H1 (cell line): Measurements from ENCODE around the gene ZW10. TPM values are rescaled to one million over a fixed set of nuclear protein-coding genes. Genes with fewer than 3 reads are reported as not detected.

Experiments used
- CTCF ChIA-PET: fragments of 300-600 bp; sonication (Branson Sonifier 250); formaldehyde crosslinking; loops from one replicate; lab custom pipeline; 2021; ENCODE audit not compliant: partially characterized antibody; lab: Charles Lee
- POLR2A ChIA-PET: fragments of 300-600 bp; sonication (Branson Sonifier 250); formaldehyde crosslinking; loops from one replicate; lab custom pipeline; 2021; ENCODE audit warnings: inconsistent platforms; ENCODE audit not compliant: partially characterized antibody; lab: Charles Lee
- DNase-seq, 2 experiments: peaks; one replicate each; pipeline versions ENCODE4 v3.0.0 to v3.0.0-alpha.2; 2010 to 2022; ENCODE audit warnings: low spot score in 2 of 2, low read depth in 1 of 2, mixed read lengths in 1 of 2
- FAIRE-seq: peaks from 2 replicates; lab custom pipeline; 2011; peaks lifted over from hg19 to GRCh38; lab: Jason Lieb, UNC
- H2AFZ ChIP-seq: 2 replicates; pipeline ENCODE4 v1.8.1; 2012; ENCODE audit warnings: low read length, inconsistent platforms
- H2AK5ac ChIP-seq: 2 replicates; pipeline ENCODE4 v1.6.1; 2013; ENCODE audit warnings: low read depth, low read length
- H2BK120ac ChIP-seq: replicated peaks from 2 replicates; pipeline ENCODE3; 2013; ENCODE audit warnings: low read depth, low read length, inconsistent platforms
- H2BK12ac ChIP-seq: 2 replicates; pipeline ENCODE4 v1.6.1; 2013; ENCODE audit warnings: low read depth, low read length
- H2BK15ac ChIP-seq: 2 replicates; pipeline ENCODE4 v1.6.1; 2013; ENCODE audit warnings: low read length
- H2BK20ac ChIP-seq: 2 replicates; pipeline ENCODE4 v1.6.1; 2013; ENCODE audit warnings: low read length
- H2BK5ac ChIP-seq: 2 replicates; pipeline ENCODE4 v1.6.1; 2013; ENCODE audit warnings: low read depth, low read length
- H3K14ac ChIP-seq: 2 replicates; pipeline ENCODE4 v1.6.1; 2013; ENCODE audit warnings: inconsistent platforms; ENCODE audit not compliant: insufficient read length
- H3K18ac ChIP-seq: 2 replicates; pipeline ENCODE4 v1.6.1; 2013; ENCODE audit warnings: low read length; ENCODE audit errors: extremely low read depth
- H3K23ac ChIP-seq: 2 replicates; pipeline ENCODE4 v1.6.1; 2013; ENCODE audit warnings: inconsistent platforms; ENCODE audit not compliant: insufficient read length
- H3K23me2 ChIP-seq: 2 replicates; pipeline ENCODE4 v1.6.1; 2013; ENCODE audit warnings: low read depth, low read length
- H3K27ac ChIP-seq: 2 replicates; pipeline ENCODE4 v1.6.1; 2011; ENCODE audit warnings: low read depth, low read length, inconsistent platforms
- H3K27me3 ChIP-seq, 4 experiments: replicated peaks in 1 of 4; 1 replicate in 1 of 4; 2 replicates in 3 of 4; pipeline versions ENCODE4 v1.6.1 to v1.8.1; 2011 to 2013; ENCODE audit warnings: low read length in 3 of 4, mild to moderate bottlenecking in 3 of 4, inconsistent platforms in 2 of 4, mixed read lengths in 2 of 4, moderate library complexity in 1 of 4; ENCODE audit not compliant: control insufficient read depth in 3 of 4, insufficient read depth in 3 of 4; ENCODE audit errors: extremely low read depth in 1 of 4
- H3K36me3 ChIP-seq, 4 experiments: 2 replicates each; pipeline versions ENCODE4 v1.6.1 to v1.8.1; 2011 to 2013; ENCODE audit warnings: mild to moderate bottlenecking in 4 of 4, low read length in 3 of 4, moderate library complexity in 2 of 4, control low read depth in 1 of 4, inconsistent platforms in 1 of 4; ENCODE audit not compliant: insufficient read depth in 4 of 4, control insufficient read depth in 2 of 4
- H3K4ac ChIP-seq: replicated peaks from 2 replicates; pipeline ENCODE3; 2013; ENCODE audit warnings: low read length, low read depth, mixed read lengths, inconsistent platforms; ENCODE audit not compliant: insufficient read length
- H3K4me1 ChIP-seq, 4 experiments: replicated peaks in 1 of 4; 1 replicate in 1 of 4; 2 replicates in 3 of 4; pipeline versions ENCODE4 v1.6.1 to v1.8.1; 2011 to 2013; ENCODE audit warnings: low read length in 3 of 4, inconsistent platforms in 2 of 4, mixed read lengths in 1 of 4; ENCODE audit not compliant: insufficient read depth in 4 of 4, control insufficient read depth in 3 of 4
- H3K4me2 ChIP-seq, 2 experiments: 2 replicates each; pipeline versions ENCODE4 v1.6.1 to v1.8.1; 2011 to 2013; ENCODE audit warnings: low read depth in 2 of 2, low read length in 2 of 2, control low read depth in 1 of 2, inconsistent platforms in 1 of 2, mild to moderate bottlenecking in 1 of 2; ENCODE audit not compliant: insufficient read depth in 1 of 2
- H3K4me3 ChIP-seq, 4 experiments: fragments of 200-600, 300-600 bp in 1 of 4; sonication (generic), shearing (Covaris generic), sonication (Bioruptor Twin) in 1 of 4; 2 replicates each; pipeline versions ENCODE4 v1.5.1 to v1.8.1; 2011 to 2016; ENCODE audit warnings: low read length in 4 of 4, low read depth in 3 of 4, control low read depth in 2 of 4, inconsistent platforms in 2 of 4, mild to moderate bottlenecking in 2 of 4, mixed read lengths in 1 of 4, moderate library complexity in 1 of 4; ENCODE audit not compliant: insufficient read depth in 2 of 4; ENCODE audit errors: extremely low read depth in 1 of 4
- H3K56ac ChIP-seq: replicated peaks from 2 replicates; pipeline ENCODE3; 2013; ENCODE audit warnings: low read depth, mild to moderate bottlenecking, mixed read lengths, low read length, inconsistent platforms; ENCODE audit not compliant: insufficient read length
- H3K79me1 ChIP-seq: 2 replicates; pipeline ENCODE4 v1.6.1; 2013; ENCODE audit warnings: low read depth, low read length, control low read depth
- H3K79me2 ChIP-seq, 2 experiments: 2 replicates each; pipeline versions ENCODE4 v1.6.1 to v1.8.1; 2012 to 2013; ENCODE audit warnings: low read length in 2 of 2, mild to moderate bottlenecking in 2 of 2, inconsistent platforms in 1 of 2; ENCODE audit not compliant: insufficient read depth in 2 of 2, control insufficient read depth in 1 of 2
- H3K9ac ChIP-seq, 4 experiments: replicated peaks in 1 of 4; 1 replicate in 1 of 4; 2 replicates in 3 of 4; pipeline versions ENCODE4 v1.6.1 to v1.8.1; 2011 to 2013; ENCODE audit warnings: low read depth in 3 of 4, low read length in 3 of 4, control low read depth in 2 of 4, mild to moderate bottlenecking in 2 of 4, moderate library complexity in 2 of 4, inconsistent platforms in 1 of 4; ENCODE audit errors: extremely low read depth in 1 of 4
- H3K9me3 ChIP-seq, 2 experiments: 2 replicates each; pipeline versions ENCODE4 v1.6.1 to v1.8.1; 2012 to 2013; ENCODE audit warnings: mild to moderate bottlenecking in 2 of 2, moderate library complexity in 2 of 2, control low read depth in 1 of 2, inconsistent platforms in 1 of 2, low read depth in 1 of 2, low read length in 1 of 2, mixed read lengths in 1 of 2; ENCODE audit not compliant: insufficient read depth in 2 of 2
- H4K20me1 ChIP-seq, 2 experiments: replicated peaks in 1 of 2; 2 replicates each; pipeline versions ENCODE3 to v1.8.1; 2011 to 2013; ENCODE audit warnings: inconsistent platforms in 2 of 2, low read length in 2 of 2, mild to moderate bottlenecking in 1 of 2; ENCODE audit not compliant: insufficient read depth in 2 of 2, control insufficient read depth in 1 of 2
- H4K5ac ChIP-seq: 2 replicates; pipeline ENCODE4 v1.6.1; 2013; ENCODE audit warnings: low read length, low read depth, mixed read lengths, inconsistent platforms; ENCODE audit not compliant: insufficient read length
- H4K8ac ChIP-seq: 2 replicates; pipeline ENCODE4 v1.8.0; 2013; ENCODE audit warnings: mild to moderate bottlenecking, moderate library complexity, low read length, inconsistent platforms; ENCODE audit not compliant: insufficient read depth; ENCODE audit errors: extremely low read depth
- H4K91ac ChIP-seq: replicated peaks from 2 replicates; pipeline ENCODE3; 2013; ENCODE audit warnings: low read length, mixed read lengths, inconsistent platforms; ENCODE audit not compliant: insufficient read length
- CTBP2 ChIP-seq: IDR thresholded peaks from 2 replicates; pipeline ENCODE4 v1.7.0; 2011; ENCODE audit warnings: borderline replicate concordance, mild to moderate bottlenecking, moderate library complexity, mixed read lengths, low read length; ENCODE audit not compliant: insufficient read depth, insufficient read length
- E2F6 ChIP-seq: IDR thresholded peaks from 2 replicates; pipeline ENCODE4 v1.6.1; 2012; ENCODE audit warnings: inconsistent platforms
- EGR1 ChIP-seq: IDR thresholded peaks from 2 replicates; pipeline ENCODE4 v1.6.1; 2011; ENCODE audit warnings: low read depth, low read length, borderline replicate concordance
- SIRT6 ChIP-seq: IDR thresholded peaks from one replicate; pipeline ENCODE4 v1.7.1; 2012; ENCODE audit warnings: low read length, inconsistent platforms
- SP1 ChIP-seq: IDR thresholded peaks from 2 replicates; pipeline ENCODE4 v1.6.1; 2011; ENCODE audit warnings: low read depth, low read length
- polyA plus RNA-seq, 7 experiments: library from polyadenylated mRNA; depleted of rRNA in 3 of 7; stranded (reverse) in 5 of 7; unstranded in 2 of 7; fragments of >200 nt in 5 of 7; fragments of 200-250 nt in 2 of 7; gene quantifications; 1 replicate in 5 of 7; 2 replicates in 1 of 7; 4 replicates in 1 of 7; pipeline versions ENCODE4 v1.2.1 to v1.2.3, GENCODE V29; 2011 to 2013; ENCODE audit warnings: missing spikeins in 2 of 7, mixed read lengths in 2 of 7
- total RNA-seq: library from RNA; stranded (reverse); fragmentation: NEBNext Ultra II Directional; extraction: Animal tissue kit (Norgen Biotek cat#: 25700); gene quantifications from 2 replicates; pipeline ENCODE4 v1.2.1, GENCODE V29; 2021

The ZW10 gene
- total and polyA plus RNA-seq, 2 of the 8 experiments (the other 6 are each of a cell fraction or from before 2014, with no cell fraction given) = 9.0 to 25.3 TPM

GRCh38 chr11:113814181-113814580 lies 40.7 kb upstream of the ZW10 start:
- Histone ChIP-seq H3K18ac (no peak overlapping the region), H4K8ac (no peak overlapping the region), H2BK12ac (no peak overlapping the region), H3K27ac (no peak overlapping the region), H3K4me3 (no peak overlapping the region), H4K20me1 (no peaks in the 10 kb centered on the region), H3K23ac (no peak overlapping the region), H2BK5ac (no peak overlapping the region), H3K79me1 (no peaks in the 10 kb centered on the region), H3K27me3 (no peaks in the 10 kb centered on the region), H2AK5ac (no peak overlapping the region), H4K5ac (no peak overlapping the region), H2AFZ (no peak overlapping the region), H2BK120ac (no peak overlapping the region), H3K9ac (no peak overlapping the region), H2BK20ac (no peak overlapping the region), H4K91ac (no peak overlapping the region), H3K4ac (no peak overlapping the region), H3K36me3 (peaks cover 8 to 79% (median 36%) of the 10 kb centered on the region in 4 experiments), H3K4me1 (no peaks in the 10 kb centered on the region), H3K79me2 (no peaks in the 10 kb centered on the region), H3K56ac (no peak overlapping the region), H3K9me3 (no peaks in the 10 kb centered on the region), H3K4me2 (no peak overlapping the region), H3K14ac (no peak overlapping the region), H2BK15ac (no peak overlapping the region), H3K23me2 (no peaks in the 10 kb centered on the region)
- no peak for DNase-seq
- ChIA-PET POLR2A (interaction anchor here (0.6 to 1.0 kb wide), 4 partner anchors 10 to 60 kb away, joined by 3 to 4 read pairs (median 3); no protein-coding TSS in a partner anchor), CTCF (interaction anchor here (0.8 to 1.8 kb wide), 5 partner anchors 9 to 1171 kb away, joined by 3 to 8 read pairs (median 3); no protein-coding TSS in a partner anchor)
- no peak for FAIRE-seq
- TF ChIP-seq EGR1 (no peak), SP1 (no peak), E2F6 (no peak), CTBP2 (no peak), SIRT6 (no peak)
